GM19023 (cell line): ENCODE results near the gene SPOP.
"Not testable (repeated sequence)": the region's sequence is repeated elsewhere in the genome, so short reads cannot be mapped to it uniquely, and the experiment has no call there.

Source experiments
- ATAC-seq: cut with Tn5 transposase; IDR thresholded peaks from one replicate; pipeline ENCODE4 v1.9.1; 2021; ENCODE audit warnings: mild to moderate bottlenecking, moderate library complexity; ENCODE audit not compliant: unreplicated experiment

SPOP gene

GRCh38 chr17:49659661-49660382 is 18.1 kb downstream of the SPOP start:
- ATAC-seq = no peak

- ATAC-seq = no peak
These were observed 21.6 kb downstream of the SPOP start for GRCh38 chr17:49656247-49656646.

GRCh38 chr17:49647256-49647585 is 30.7 kb downstream of the SPOP start:
- no peak for ATAC-seq

- ATAC-seq = no peak
These were observed 31.3 kb downstream of the SPOP start for GRCh38 chr17:49646391-49647255.

GRCh38 chr17:49646056-49646390 is 31.9 kb downstream of the SPOP start:
- ATAC-seq = not testable (repeated sequence)

- ATAC-seq = no peak
These were observed 32.2 kb downstream of the SPOP start for GRCh38 chr17:49645654-49646053.

- ATAC-seq = no peak
These were observed 37.3 kb downstream of the SPOP start for GRCh38 chr17:49640556-49640955.

- no peak for ATAC-seq
These were observed 39.1 kb downstream of the SPOP start for GRCh38 chr17:49638818-49639217.

- ATAC-seq = no peak
These were observed 40.2 kb downstream of the SPOP start for GRCh38 chr17:49637739-49638138.

GRCh38 chr17:49637050-49637449 is 40.8 kb downstream of the SPOP start:
- ATAC-seq = no peak

- ATAC-seq = no peak
These were observed 42.8 kb downstream of the SPOP start for GRCh38 chr17:49635121-49635520.

- no peak for ATAC-seq
These were observed 43.4 kb downstream of the SPOP start for GRCh38 chr17:49634485-49634860.

- no peak for ATAC-seq
These were observed 44.0 kb downstream of the SPOP start for GRCh38 chr17:49633762-49634484.

GRCh38 chr17:49633250-49633649 is 44.6 kb downstream of the SPOP start:
- ATAC-seq = no peak

GRCh38 chr17:49632201-49632600 is 45.7 kb downstream of the SPOP start:
- no peak for ATAC-seq

- no peak for ATAC-seq
These were observed 46.4 kb downstream of the SPOP start for GRCh38 chr17:49631496-49631895.

GRCh38 chr17:49630113-49630900 is 47.6 kb downstream of the SPOP start:
- ATAC-seq = no peak

GRCh38 chr17:49629447-49629846 is 48.5 kb downstream of the SPOP start:
- ATAC-seq = no peak

- no peak for ATAC-seq
These were observed 53.0 kb downstream of the SPOP start for GRCh38 chr17:49624896-49625295.

- no peak for ATAC-seq
These were observed 55.9 kb downstream of the SPOP start for GRCh38 chr17:49621946-49622529.

- ATAC-seq = no peak
These were observed 56.5 kb downstream of the SPOP start for GRCh38 chr17:49621420-49621819.
